Measurements from ENCODE around the gene SH3PXD2A. TPM values are rescaled to one million over a fixed set of nuclear protein-coding genes. Genes with fewer than 3 reads are reported as not detected.
"Not testable (repeated sequence)": the region's sequence is repeated elsewhere in the genome, so short reads cannot be mapped to it uniquely, and the experiment has no call there.

SH3PXD2A gene
- total and polyA plus RNA-seq, 4 donors, result 18.7 to 69.1 (median 42.5) TPM

- DNase-seq; H3K9me3 ChIP-seq (ENCODE audit: control insufficient read depth, low read length); H3K4me3 ChIP-seq (ENCODE audit: low read length in 2 of 2); H3K36me3 ChIP-seq (ENCODE audit: control insufficient read depth in 1 of 2, insufficient read depth in 2 of 2, low read length in 1 of 2); ATAC-seq (ENCODE audit: low FRiP score); H3K27ac ChIP-seq (ENCODE audit: low read depth in 1 of 2, low read length in 2 of 2); H3K4me1 ChIP-seq (ENCODE audit: control insufficient read depth in 1 of 2, insufficient read depth in 2 of 2, low read length in 2 of 2); H3K27me3 ChIP-seq (ENCODE audit: control insufficient read depth in 1 of 2, insufficient read depth in 2 of 2, low read length in 1 of 2); intact Hi-C loops (cut with DNase I): not testable (repeated sequence)
- 98 to 99% methylated on average over 3 of the region's 3 CpGs for WGBS, 2 donors
These were observed 95.1 kb downstream of the SH3PXD2A start for GRCh38 chr10:103760233-103760632.

- Histone ChIP-seq H3K36me3 (ENCODE audit: control insufficient read depth in 1 of 2, insufficient read depth in 2 of 2, low read length in 1 of 2) (no peaks in the 10 kb centered on the region), H3K9me3 (ENCODE audit: control insufficient read depth, low read length) (no peaks in the 10 kb centered on the region), H3K4me3 (ENCODE audit: low read length in 2 of 2) (no peak overlapping the region), H3K27ac (ENCODE audit: low read depth in 1 of 2, low read length in 2 of 2) (peak overlapping the region; percentile 62 to 95), H3K4me1 (ENCODE audit: control insufficient read depth in 1 of 2, insufficient read depth in 2 of 2, low read length in 2 of 2) (peaks cover 0 to 4% of the 10 kb centered on the region in 2 donors), H3K27me3 (ENCODE audit: control insufficient read depth in 1 of 2, insufficient read depth in 2 of 2, low read length in 1 of 2) (no peaks in the 10 kb centered on the region)
- WGBS, 2 donors, result 3 to 8% methylated on average over 10 of the region's 10 CpGs
- intact Hi-C loops (cut with DNase I), result no loop called here
- DNase-seq (peak in 1 of 2 donors; percentile 76), ATAC-seq (ENCODE audit: low FRiP score) (peak; percentile 78)
These were observed 96.1 kb downstream of the SH3PXD2A start for GRCh38 chr10:103759100-103759781.

- no peaks in the 10 kb centered on the region for H3K9me3 ChIP-seq (ENCODE audit: control insufficient read depth, low read length)
- no peaks in the 10 kb centered on the region for H3K36me3 ChIP-seq (ENCODE audit: control insufficient read depth in 1 of 2, insufficient read depth in 2 of 2, low read length in 1 of 2)
- DNase-seq (no peak), ATAC-seq (ENCODE audit: low FRiP score) (no peak)
- peak overlapping the region; percentile 39 to 59 for H3K27ac ChIP-seq (ENCODE audit: low read depth in 1 of 2, low read length in 2 of 2)
- 72% methylated on average over 2 of the region's 2 CpGs for WGBS, 2 donors
- intact Hi-C loops (cut with DNase I), result no loop called here
- no peak overlapping the region for H3K4me3 ChIP-seq (ENCODE audit: low read length in 2 of 2)
- peaks cover 0 to 4% of the 10 kb centered on the region in 2 donors for H3K4me1 ChIP-seq (ENCODE audit: control insufficient read depth in 1 of 2, insufficient read depth in 2 of 2, low read length in 2 of 2)
- no peaks in the 10 kb centered on the region for H3K27me3 ChIP-seq (ENCODE audit: control insufficient read depth in 1 of 2, insufficient read depth in 2 of 2, low read length in 1 of 2)
These were observed 97.1 kb downstream of the SH3PXD2A start for GRCh38 chr10:103758294-103758681.

- H3K27me3 ChIP-seq (ENCODE audit: control insufficient read depth in 1 of 2, insufficient read depth in 2 of 2, low read length in 1 of 2), result no peaks in the 10 kb centered on the region
- H3K27ac ChIP-seq (ENCODE audit: low read depth in 1 of 2, low read length in 2 of 2), result no peak overlapping the region
- ATAC-seq (ENCODE audit: low FRiP score) (peak; percentile 58), DNase-seq (peak in 1 of 2 donors; percentile 84)
- 80 to 81% methylated on average over 18 of the region's 18 CpGs for WGBS, 2 donors
- intact Hi-C loops (cut with DNase I), result no loop called here
- no peaks in the 10 kb centered on the region for H3K9me3 ChIP-seq (ENCODE audit: control insufficient read depth, low read length)
- H3K4me1 ChIP-seq (ENCODE audit: control insufficient read depth in 1 of 2, insufficient read depth in 2 of 2, low read length in 2 of 2), result peaks cover 0 to 4% of the 10 kb centered on the region in 2 donors
- no peaks in the 10 kb centered on the region for H3K36me3 ChIP-seq (ENCODE audit: control insufficient read depth in 1 of 2, insufficient read depth in 2 of 2, low read length in 1 of 2)
- H3K4me3 ChIP-seq (ENCODE audit: low read length in 2 of 2), result no peak overlapping the region
These were observed 97.7 kb downstream of the SH3PXD2A start for GRCh38 chr10:103757531-103758293.

- H3K27ac ChIP-seq (ENCODE audit: low read depth in 1 of 2, low read length in 2 of 2), result no peak overlapping the region
- no peaks in the 10 kb centered on the region for H3K36me3 ChIP-seq (ENCODE audit: control insufficient read depth in 1 of 2, insufficient read depth in 2 of 2, low read length in 1 of 2)
- intact Hi-C loops (cut with DNase I), result no loop called here
- H3K4me3 ChIP-seq (ENCODE audit: low read length in 2 of 2), result no peak overlapping the region
- H3K9me3 ChIP-seq (ENCODE audit: control insufficient read depth, low read length), result no peaks in the 10 kb centered on the region
- ATAC-seq (ENCODE audit: low FRiP score) (no peak), DNase-seq (peak in 1 of 2 donors; percentile 41)
- no peaks in the 10 kb centered on the region for H3K27me3 ChIP-seq (ENCODE audit: control insufficient read depth in 1 of 2, insufficient read depth in 2 of 2, low read length in 1 of 2)
- H3K4me1 ChIP-seq (ENCODE audit: control insufficient read depth in 1 of 2, insufficient read depth in 2 of 2, low read length in 2 of 2), result peaks cover 0 to 4% of the 10 kb centered on the region in 2 donors
- WGBS, 2 donors, result 93 to 95% methylated on average over 8 of the region's 8 CpGs
These were observed 99.0 kb downstream of the SH3PXD2A start for GRCh38 chr10:103756277-103756869.

DNA sequence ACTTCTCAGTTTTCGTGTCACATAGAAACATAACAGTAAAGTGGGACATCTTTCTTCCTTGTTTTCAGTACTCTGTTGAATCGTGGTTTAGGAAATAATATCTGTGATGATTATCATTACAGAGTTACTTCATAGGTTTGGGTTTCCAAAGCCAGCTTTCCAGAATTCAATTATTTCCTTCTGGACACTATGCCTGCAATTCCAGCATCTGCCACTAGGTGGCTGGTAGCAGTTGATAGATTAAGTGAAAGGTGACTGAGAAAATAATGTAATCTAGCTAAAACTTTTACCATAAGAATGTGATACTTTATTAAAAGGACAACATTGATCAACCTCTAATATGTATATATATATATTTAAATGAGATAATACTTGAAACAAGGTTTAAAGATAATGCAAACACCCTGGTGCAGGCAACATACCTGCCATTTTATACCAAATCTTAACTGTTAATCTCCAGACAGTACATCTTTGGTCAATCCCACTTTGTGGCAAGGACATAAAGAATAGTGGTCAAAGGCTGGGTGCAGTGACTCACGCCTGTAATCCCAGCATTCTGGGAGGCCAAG lies 102.6 kb downstream of the SH3PXD2A start:
- ATAC-seq (ENCODE audit: low FRiP score) (no peak), DNase-seq (peak in 1 of 2 donors; percentile 62)
- Histone ChIP-seq H3K27ac (ENCODE audit: low read depth in 1 of 2, low read length in 2 of 2) (no peak overlapping the region), H3K4me3 (ENCODE audit: low read length in 2 of 2) (no peak overlapping the region), H3K4me1 (ENCODE audit: control insufficient read depth in 1 of 2, insufficient read depth in 2 of 2, low read length in 2 of 2) (no peaks in the 10 kb centered on the region), H3K36me3 (ENCODE audit: control insufficient read depth in 1 of 2, insufficient read depth in 2 of 2, low read length in 1 of 2) (no peaks in the 10 kb centered on the region), H3K27me3 (ENCODE audit: control insufficient read depth in 1 of 2, insufficient read depth in 2 of 2, low read length in 1 of 2) (no peaks in the 10 kb centered on the region), H3K9me3 (ENCODE audit: control insufficient read depth, low read length) (no peaks in the 10 kb centered on the region)
- intact Hi-C loops (cut with DNase I), result no loop called here
- WGBS, 2 donors, result 85 to 92% methylated on average over 3 of the region's 3 CpGs

GRCh38 chr10:103751667-103752290 lies 103.6 kb downstream of the SH3PXD2A start:
- no peaks in the 10 kb centered on the region for H3K36me3 ChIP-seq (ENCODE audit: control insufficient read depth in 1 of 2, insufficient read depth in 2 of 2, low read length in 1 of 2)
- no peak overlapping the region for H3K27ac ChIP-seq (ENCODE audit: low read depth in 1 of 2, low read length in 2 of 2)
- H3K27me3 ChIP-seq (ENCODE audit: control insufficient read depth in 1 of 2, insufficient read depth in 2 of 2, low read length in 1 of 2), result no peaks in the 10 kb centered on the region
- H3K9me3 ChIP-seq (ENCODE audit: control insufficient read depth, low read length), result no peaks in the 10 kb centered on the region
- WGBS, 2 donors, result 22 to 26% methylated on average over 7 of the region's 7 CpGs
- H3K4me3 ChIP-seq (ENCODE audit: low read length in 2 of 2), result no peak overlapping the region
- DNase-seq (no peak), ATAC-seq (ENCODE audit: low FRiP score) (no peak)
- intact Hi-C loops (cut with DNase I), result no loop called here
- no peaks in the 10 kb centered on the region for H3K4me1 ChIP-seq (ENCODE audit: control insufficient read depth in 1 of 2, insufficient read depth in 2 of 2, low read length in 2 of 2)

- no peak for DNase-seq
- H3K4me3 ChIP-seq (ENCODE audit: low read length in 2 of 2), result no peak overlapping the region
- no peaks in the 10 kb centered on the region for H3K4me1 ChIP-seq (ENCODE audit: control insufficient read depth in 1 of 2, insufficient read depth in 2 of 2, low read length in 2 of 2)
- H3K27me3 ChIP-seq (ENCODE audit: control insufficient read depth in 1 of 2, insufficient read depth in 2 of 2, low read length in 1 of 2), result no peaks in the 10 kb centered on the region
- H3K36me3 ChIP-seq (ENCODE audit: control insufficient read depth in 1 of 2, insufficient read depth in 2 of 2, low read length in 1 of 2), result no peaks in the 10 kb centered on the region
- no peaks in the 10 kb centered on the region for H3K9me3 ChIP-seq (ENCODE audit: control insufficient read depth, low read length)
- WGBS, 2 donors, result 92 to 94% methylated on average over 5 of the region's 5 CpGs
- intact Hi-C loops (cut with DNase I), result no loop called here
- no peak overlapping the region for H3K27ac ChIP-seq (ENCODE audit: low read depth in 1 of 2, low read length in 2 of 2)
- no peak for ATAC-seq (ENCODE audit: low FRiP score)
These were observed 104.5 kb downstream of the SH3PXD2A start for GRCh38 chr10:103750836-103751235.

Data from aorta (tissue), 5 donors.